CD4-positive, alpha-beta T cell (primary cell): Measurements from ENCODE around the gene CYP11A1. TPM values are rescaled to one million over a fixed set of nuclear protein-coding genes. Genes with fewer than 3 reads are reported as not detected.

ENCODE experiments used
- ATAC-seq: fragments of 200-7000 bp; cut with Tn5 transposase; one replicate; pipeline ENCODE4 v1.10.0; 2022; ENCODE audit warnings: mild to moderate bottlenecking; ENCODE audit not compliant: poor library complexity
- CTCF ChIA-PET: fragments of 350-600 bp; sonication (Branson Sonifier 250); formaldehyde crosslinking; loops from one replicate; lab custom pipeline; 2021; ENCODE audit warnings: antibody characterized with exemption, inconsistent platforms; lab: Charles Lee
- POLR2A ChIA-PET: fragments of 350-600 bp; sonication (Branson Sonifier 250); formaldehyde crosslinking; loops from one replicate; lab custom pipeline; 2021; ENCODE audit warnings: antibody characterized with exemption, inconsistent platforms; lab: Charles Lee
- DNase-seq, 14 experiments: peaks; one replicate each; pipeline ENCODE4 v3.0.0-alpha.2; 2013 to 2020; ENCODE audit warnings: mixed read lengths in 2 of 14
- H3K27ac ChIP-seq, 2 donors: one replicate each; pipeline versions ENCODE4 v1.5.1 to v1.7.0; 2013; ENCODE audit warnings: low read length in 2 of 2, low read depth in 1 of 2, mild to moderate bottlenecking in 1 of 2
- H3K27me3 ChIP-seq, 2 experiments: 1 replicate in 1 of 2; 2 replicates in 1 of 2; pipeline versions ENCODE4 v1.6.1 to v1.7.0; 2013; ENCODE audit warnings: low read length in 2 of 2, control low read depth in 1 of 2, mild to moderate bottlenecking in 1 of 2, moderate library complexity in 1 of 2; ENCODE audit not compliant: insufficient read depth in 2 of 2, control insufficient read depth in 1 of 2
- H3K36me3 ChIP-seq: one replicate; pipeline ENCODE4 v1.6.1; 2013; ENCODE audit warnings: low read length, control low read depth; ENCODE audit not compliant: insufficient read depth
- H3K4me1 ChIP-seq: one replicate; pipeline ENCODE4 v1.6.1; 2013; ENCODE audit warnings: low read length, control low read depth; ENCODE audit not compliant: insufficient read depth
- H3K4me3 ChIP-seq: one replicate; pipeline ENCODE4 v1.5.1; 2013; ENCODE audit warnings: mild to moderate bottlenecking, low read length, moderate library complexity
- H3K9me3 ChIP-seq, 2 experiments: 1 replicate in 1 of 2; 2 replicates in 1 of 2; pipeline versions ENCODE4 v1.6.1 to v1.7.0; 2013; ENCODE audit warnings: low read length in 2 of 2, mild to moderate bottlenecking in 2 of 2, control low read depth in 1 of 2, moderate library complexity in 1 of 2; ENCODE audit not compliant: control insufficient read depth in 1 of 2, insufficient read depth in 1 of 2
- H3K27ac Mint-ChIP-seq: one replicate; pipeline ENCODE4 v1.8.0; 2020; ENCODE audit warnings: mixed read lengths
- H3K27me3 Mint-ChIP-seq: one replicate; pipeline ENCODE4 v1.8.0; 2021; ENCODE audit warnings: mixed read lengths
- H3K36me3 Mint-ChIP-seq: one replicate; pipeline ENCODE4 v1.8.0; 2021; ENCODE audit warnings: low read depth, mixed read lengths
- H3K4me1 Mint-ChIP-seq: one replicate; pipeline ENCODE4 v1.8.0; 2021; ENCODE audit warnings: low read depth, mixed read lengths
- H3K4me3 Mint-ChIP-seq: one replicate; pipeline ENCODE4 v1.8.0; 2020; ENCODE audit warnings: mild to moderate bottlenecking, mixed read lengths
- H3K9me3 Mint-ChIP-seq: one replicate; pipeline ENCODE4 v1.8.0; 2020; ENCODE audit warnings: mixed read lengths
- intact Hi-C, 2 experiments: fragments of 100-400 bp; cut with DNase I in 1 of 2; cut with micrococcal nuclease in 1 of 2; formaldehyde crosslinking; loops; one replicate each; pipeline versions ENCODE4 v1.15.1 to v1.9.0; 2023 to 2025; cut with DNase I, micrococcal nuclease
- total RNA-seq, 174 experiments: library from RNA in 2 of 174; stranded (reverse) in 2 of 174; gene quantifications; one replicate each; pipeline ENCODE4 v1.2.3 and lab custom pipeline; 2021 to 2026
- TF ChIP-seq, protein P1 (sequence below): fragments of 200-600 bp; IDR thresholded peaks from one replicate; pipeline ENCODE4 v1.8.0; 2022; ENCODE audit warnings: antibody characterized with exemption, mild to moderate bottlenecking

The CYP11A1 gene
- total RNA-seq, 2 experiments from 2014 or later: not detected

DNA sequence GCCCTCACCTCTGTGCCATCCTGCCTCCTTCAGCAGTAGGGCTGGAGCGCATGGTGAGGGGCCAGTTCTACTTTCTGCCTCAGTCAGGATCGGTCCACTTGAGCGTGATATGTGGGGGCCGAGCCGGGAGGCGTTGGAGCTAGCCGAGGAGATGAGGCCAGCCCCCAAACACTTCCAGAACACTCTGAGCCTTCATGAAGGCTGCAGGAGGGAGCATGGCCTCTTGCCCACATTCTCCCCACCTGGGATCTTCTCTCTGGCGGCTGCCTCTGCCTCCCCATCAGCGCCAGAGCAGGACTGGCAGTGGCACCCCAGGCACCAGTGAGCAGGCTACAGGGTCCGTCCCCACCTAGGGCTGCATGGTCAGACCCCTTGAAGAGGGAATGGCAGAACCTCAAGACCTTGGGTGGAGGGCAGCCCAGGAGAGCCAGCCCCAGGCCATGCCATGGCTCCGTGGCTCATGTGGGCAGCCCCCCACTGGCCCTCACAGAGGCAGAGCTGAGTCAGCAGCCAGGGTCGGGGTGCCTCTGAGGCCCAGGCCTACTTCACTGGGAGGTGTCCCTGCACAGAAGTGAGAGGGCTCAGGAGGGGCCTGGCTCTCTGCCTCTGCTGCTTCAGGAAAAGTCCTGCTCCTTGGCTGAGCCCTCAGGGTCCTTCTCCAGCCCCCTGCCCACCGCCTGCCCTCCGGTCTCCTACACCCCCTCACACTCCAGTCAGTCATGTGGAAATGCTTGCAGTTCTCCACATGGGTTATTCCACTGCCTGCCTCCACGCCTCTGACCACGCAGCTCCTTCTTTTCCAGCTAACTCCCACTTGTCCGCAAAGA is 28.1 kb upstream of the CYP11A1 start:
- no peak for ATAC-seq
- H3K36me3 ChIP-seq: no peaks in the 10 kb centered on the region
- no peaks in the 10 kb centered on the region for H3K9me3 Mint-ChIP-seq
- H3K4me3 Mint-ChIP-seq: no peak overlapping the region
- no peaks in the 10 kb centered on the region for H3K27me3 ChIP-seq
- peaks cover 22% of the 10 kb centered on the region for H3K4me1 Mint-ChIP-seq
- ChIA-PET CTCF (no interaction called here), POLR2A (no interaction called here)
- H3K27ac Mint-ChIP-seq: no peak overlapping the region
- H3K9me3 ChIP-seq: no peaks in the 10 kb centered on the region
- H3K4me1 ChIP-seq: peaks cover 16% of the 10 kb centered on the region
- DNase-seq: no peak
- H3K27me3 Mint-ChIP-seq: no peaks in the 10 kb centered on the region
- no peak overlapping the region for H3K27ac ChIP-seq
- TF ChIP-seq, protein P1, sequence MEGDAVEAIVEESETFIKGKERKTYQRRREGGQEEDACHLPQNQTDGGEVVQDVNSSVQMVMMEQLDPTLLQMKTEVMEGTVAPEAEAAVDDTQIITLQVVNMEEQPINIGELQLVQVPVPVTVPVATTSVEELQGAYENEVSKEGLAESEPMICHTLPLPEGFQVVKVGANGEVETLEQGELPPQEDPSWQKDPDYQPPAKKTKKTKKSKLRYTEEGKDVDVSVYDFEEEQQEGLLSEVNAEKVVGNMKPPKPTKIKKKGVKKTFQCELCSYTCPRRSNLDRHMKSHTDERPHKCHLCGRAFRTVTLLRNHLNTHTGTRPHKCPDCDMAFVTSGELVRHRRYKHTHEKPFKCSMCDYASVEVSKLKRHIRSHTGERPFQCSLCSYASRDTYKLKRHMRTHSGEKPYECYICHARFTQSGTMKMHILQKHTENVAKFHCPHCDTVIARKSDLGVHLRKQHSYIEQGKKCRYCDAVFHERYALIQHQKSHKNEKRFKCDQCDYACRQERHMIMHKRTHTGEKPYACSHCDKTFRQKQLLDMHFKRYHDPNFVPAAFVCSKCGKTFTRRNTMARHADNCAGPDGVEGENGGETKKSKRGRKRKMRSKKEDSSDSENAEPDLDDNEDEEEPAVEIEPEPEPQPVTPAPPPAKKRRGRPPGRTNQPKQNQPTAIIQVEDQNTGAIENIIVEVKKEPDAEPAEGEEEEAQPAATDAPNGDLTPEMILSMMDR: no peak
- no peaks in the 10 kb centered on the region for H3K36me3 Mint-ChIP-seq
- no peak overlapping the region for H3K4me3 ChIP-seq
- intact Hi-C loops: no loop called here

GRCh38 chr15:74394090-74394846 is 26.8 kb upstream of the CYP11A1 start:
- ChIA-PET CTCF (interaction anchor here (1.0 kb wide), 1 partner anchor 30 kb away, joined by 3 read pairs; no protein-coding TSS in a partner anchor), POLR2A (no interaction called here)
- TF ChIP-seq, protein P1: no peak
- ATAC-seq (no peak), DNase-seq (no peak)
- Mint-ChIP-seq H3K27me3 (no peaks in the 10 kb centered on the region), H3K4me1 (peaks cover 11% of the 10 kb centered on the region), H3K36me3 (no peaks in the 10 kb centered on the region), H3K9me3 (no peaks in the 10 kb centered on the region), H3K4me3 (no peak overlapping the region), H3K27ac (no peak overlapping the region)
- H3K27ac ChIP-seq: no peak overlapping the region
- H3K27me3 ChIP-seq: no peaks in the 10 kb centered on the region
- H3K4me1 ChIP-seq: peaks cover 3% of the 10 kb centered on the region
- H3K36me3 ChIP-seq: no peaks in the 10 kb centered on the region
- H3K9me3 ChIP-seq: no peaks in the 10 kb centered on the region
- intact Hi-C loops: no loop called here
- H3K4me3 ChIP-seq: no peak overlapping the region

GRCh38 chr15:74393423-74393822 is 26.0 kb upstream of the CYP11A1 start:
- no peak for DNase-seq
- peaks cover 6% of the 10 kb centered on the region for H3K4me1 Mint-ChIP-seq

More at GRCh38 chr15:74393423-74393822, 26.0 kb upstream of the CYP11A1 start:
- TF ChIP-seq, protein P1: no peak
- H3K36me3 ChIP-seq: no peaks in the 10 kb centered on the region
- Mint-ChIP-seq H3K4me3 (no peak overlapping the region), H3K36me3 (no peaks in the 10 kb centered on the region), H3K9me3 (no peaks in the 10 kb centered on the region), H3K27me3 (no peaks in the 10 kb centered on the region), H3K27ac (no peak overlapping the region)
- H3K4me1 ChIP-seq: peaks cover 3% of the 10 kb centered on the region
- ChIA-PET POLR2A (no interaction called here), CTCF (interaction anchor here (1.0 kb wide), 1 partner anchor 29 kb away, joined by 3 read pairs; no protein-coding TSS in a partner anchor)
- H3K27ac ChIP-seq: no peak overlapping the region
- no peak overlapping the region for H3K4me3 ChIP-seq
- no peaks in the 10 kb centered on the region for H3K9me3 ChIP-seq
- H3K27me3 ChIP-seq: no peaks in the 10 kb centered on the region
- ATAC-seq: no peak
- intact Hi-C loops: no loop called here
